KOPT-K1 (cell line): ENCODE measurements around the gene SPATA4.

ENCODE experiments used
- H3K27ac ChIP-seq: fragments of 200-600 bp; sonication (generic); 2 replicates; pipeline ENCODE4 v1.5.1; 2016; ENCODE audit warnings: antibody characterized with exemption, mild to moderate bottlenecking, low read depth, low read length; ENCODE audit not compliant: poor library complexity, severe bottlenecking
- H3K36me3 ChIP-seq: fragments of 200-600 bp; sonication (generic); 2 replicates; pipeline ENCODE4 v1.5.1; 2017; ENCODE audit warnings: antibody characterized with exemption, mild to moderate bottlenecking, low read length, moderate library complexity; ENCODE audit not compliant: insufficient read depth
- H3K9me3 ChIP-seq: fragments of 200-600 bp; sonication (generic); 2 replicates; pipeline ENCODE4 v1.5.1; 2017; ENCODE audit warnings: antibody characterized with exemption, low read length, mild to moderate bottlenecking; ENCODE audit not compliant: insufficient read depth, poor library complexity, severe bottlenecking

The SPATA4 gene

DNA sequence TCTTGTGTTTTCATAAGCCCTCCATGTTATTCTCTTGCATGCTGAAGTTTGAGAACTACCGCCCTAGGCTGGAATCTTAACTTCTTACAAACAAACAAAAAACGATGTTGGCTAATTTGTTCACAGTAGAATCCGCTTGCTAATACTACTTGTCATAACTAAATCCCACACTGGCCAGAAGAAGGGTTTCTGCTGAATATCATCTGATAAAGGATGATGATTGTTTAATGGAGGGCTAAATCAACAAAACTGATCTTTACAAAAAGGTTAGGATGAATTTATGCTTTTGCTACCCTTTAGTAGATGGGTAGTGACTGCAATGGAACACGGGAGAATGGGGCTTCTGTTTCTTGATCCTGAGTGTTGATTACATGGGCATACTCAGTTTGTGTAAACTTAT, 42.3 kb downstream of the SPATA4 start:
- no peak overlapping the region for H3K27ac ChIP-seq
- H3K9me3 ChIP-seq, result no peaks in the 10 kb centered on the region
- no peaks in the 10 kb centered on the region for H3K36me3 ChIP-seq

DNA sequence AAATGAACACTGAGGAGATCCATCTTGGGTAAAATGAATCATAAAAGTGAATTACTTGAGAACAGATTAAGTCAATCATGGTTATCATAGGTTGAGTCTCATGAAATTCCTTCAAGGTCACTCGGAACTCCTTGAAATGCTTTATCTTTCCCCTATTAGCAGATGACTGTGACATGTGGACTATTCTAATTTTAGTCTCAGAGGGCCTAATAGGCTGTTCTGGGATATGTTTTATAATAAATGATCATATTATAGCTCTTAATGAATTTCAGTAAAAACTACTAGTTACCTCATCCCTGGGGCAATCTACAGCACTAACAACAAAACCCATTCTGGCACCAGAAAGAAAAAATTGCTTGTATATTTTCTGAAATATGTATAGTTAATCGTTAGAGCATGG, 44.7 kb downstream of the SPATA4 start:
- Histone ChIP-seq H3K36me3 (no peaks in the 10 kb centered on the region), H3K9me3 (no peaks in the 10 kb centered on the region), H3K27ac (no peak overlapping the region)

DNA sequence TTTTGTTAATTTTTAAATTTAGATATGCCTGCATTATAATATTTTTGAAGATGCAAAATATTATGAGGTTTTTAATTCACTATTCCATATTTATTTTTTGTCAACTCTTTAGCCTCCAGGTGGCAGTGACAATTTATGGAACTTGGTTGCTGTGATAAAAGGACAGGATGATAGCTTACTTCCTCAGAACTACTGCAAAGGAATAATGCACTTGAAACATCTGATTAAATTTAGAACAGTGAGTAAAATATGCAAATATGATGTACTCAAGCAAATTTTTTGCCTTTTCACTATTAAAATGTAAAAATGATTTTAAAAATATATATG, 45.1 kb downstream of the SPATA4 start:
- H3K27ac ChIP-seq, result no peak overlapping the region
- no peaks in the 10 kb centered on the region for H3K9me3 ChIP-seq

DNA sequence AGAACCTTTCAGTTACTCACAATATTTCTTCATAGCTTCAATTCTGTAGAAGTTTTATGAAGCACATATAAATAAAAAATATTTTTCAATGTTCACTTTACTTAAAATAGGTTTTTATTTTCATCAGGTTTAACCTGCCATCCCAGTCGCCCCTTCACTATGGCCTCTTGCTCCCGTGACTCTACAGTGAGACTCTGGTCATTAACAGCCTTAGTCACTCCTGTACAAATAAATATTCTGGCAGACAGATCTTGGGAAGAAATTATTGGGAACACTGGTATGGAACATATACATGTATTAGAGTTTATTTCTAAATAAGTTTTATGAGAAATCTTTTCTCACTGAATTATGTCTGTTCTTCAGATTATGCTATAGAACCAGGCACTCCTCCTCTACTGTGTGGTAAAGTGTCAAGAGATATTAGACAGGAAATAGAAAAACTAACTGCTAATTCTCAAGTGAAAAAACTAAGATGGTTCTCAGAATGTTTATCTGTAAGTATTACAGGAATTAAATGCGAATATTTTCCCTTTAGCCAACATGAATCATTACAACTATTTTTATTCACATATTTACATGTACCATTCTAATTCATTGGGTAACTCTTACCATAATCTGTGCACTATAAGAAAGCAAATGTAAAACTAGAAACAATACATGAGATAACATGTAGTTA, 45.6 kb downstream of the SPATA4 start:
- H3K36me3 ChIP-seq, result no peaks in the 10 kb centered on the region
- no peaks in the 10 kb centered on the region for H3K9me3 ChIP-seq
- H3K27ac ChIP-seq, result no peak overlapping the region

More for the DNA sequence above, 45.1 kb downstream of the SPATA4 start:
- no peaks in the 10 kb centered on the region for H3K36me3 ChIP-seq

DNA sequence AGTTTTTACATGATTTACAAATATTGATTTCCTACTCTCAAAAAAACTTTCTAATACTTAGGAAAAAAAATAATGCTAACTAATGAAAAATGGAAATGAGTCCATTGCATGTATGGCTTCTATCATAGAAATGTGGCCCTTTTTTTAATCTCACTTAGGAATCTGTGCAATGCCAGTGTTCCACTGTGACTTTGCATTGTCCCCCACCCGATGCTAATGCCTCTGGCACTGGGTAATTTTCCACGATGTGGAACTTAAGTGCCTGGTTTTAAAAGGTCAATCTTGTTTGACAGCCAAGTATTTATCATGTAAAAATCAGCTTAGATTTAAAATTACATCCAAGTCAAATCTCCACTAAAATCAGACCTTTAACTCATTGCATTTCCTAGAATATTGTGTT, 53.1 kb downstream of the SPATA4 start:
- H3K36me3 ChIP-seq, result no peaks in the 10 kb centered on the region
- H3K9me3 ChIP-seq, result no peaks in the 10 kb centered on the region
- no peak overlapping the region for H3K27ac ChIP-seq

DNA sequence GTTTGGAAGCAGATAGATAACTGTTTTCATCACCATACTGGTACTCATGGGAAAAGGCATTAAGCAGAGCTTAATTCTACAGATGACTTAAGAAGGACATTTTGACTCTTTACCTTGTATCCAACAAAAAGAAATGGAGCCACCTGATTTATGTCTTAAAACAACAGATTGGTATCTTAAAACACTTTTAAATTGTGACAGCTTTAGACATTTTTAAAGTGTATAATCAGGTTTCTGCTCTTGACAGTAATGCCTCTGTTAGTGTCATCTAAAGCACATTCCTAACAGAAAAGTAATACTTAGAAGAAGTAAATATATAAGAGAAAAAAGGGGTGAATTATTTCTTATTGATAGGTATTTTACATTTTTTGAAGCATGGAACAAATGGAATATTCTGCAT, 55.9 kb downstream of the SPATA4 start:
- H3K27ac ChIP-seq, result no peak overlapping the region
- no peaks in the 10 kb centered on the region for H3K36me3 ChIP-seq
- no peaks in the 10 kb centered on the region for H3K9me3 ChIP-seq

DNA sequence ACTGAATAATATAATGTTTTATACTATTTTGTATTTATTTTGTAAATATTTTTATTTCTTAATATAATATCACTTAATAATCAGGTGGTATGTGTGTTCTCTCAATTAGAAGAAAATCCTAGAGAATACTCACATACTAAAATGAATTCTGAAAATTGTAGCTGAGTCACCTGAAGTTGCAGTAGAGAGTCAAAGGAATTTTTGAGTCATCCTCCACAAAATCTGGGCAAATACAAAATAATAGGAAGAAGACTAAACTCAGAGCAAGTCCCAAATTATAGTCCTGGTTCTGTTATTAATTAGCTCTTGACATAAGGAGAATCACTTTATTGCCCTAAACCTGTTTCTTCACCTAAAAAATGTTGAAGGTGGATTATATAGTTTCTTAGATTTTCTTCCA, 57.8 kb downstream of the SPATA4 start:
- no peaks in the 10 kb centered on the region for H3K36me3 ChIP-seq
- H3K27ac ChIP-seq, result no peak overlapping the region
- no peaks in the 10 kb centered on the region for H3K9me3 ChIP-seq

DNA sequence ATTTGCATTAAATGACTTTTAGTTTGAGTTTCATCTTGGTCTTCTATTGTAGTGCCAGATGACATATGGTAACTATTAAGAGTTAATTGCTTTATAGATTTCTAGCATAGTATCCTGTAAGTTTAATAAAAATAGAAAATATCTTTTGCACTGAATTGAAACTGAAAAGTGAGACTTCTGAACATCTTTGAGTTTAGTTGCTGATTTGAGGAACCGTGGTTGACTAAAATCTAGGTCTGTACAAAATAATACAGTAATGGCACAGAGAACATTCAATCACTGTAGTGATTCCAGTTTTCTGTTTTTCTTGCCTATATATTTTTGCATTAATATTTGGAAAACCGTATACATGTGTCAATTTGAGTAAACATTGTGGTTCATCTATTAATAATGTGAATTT, 60.7 kb downstream of the SPATA4 start:
- H3K27ac ChIP-seq, result no peak overlapping the region
- H3K9me3 ChIP-seq, result no peaks in the 10 kb centered on the region

More for the DNA sequence above, 60.7 kb downstream of the SPATA4 start:
- no peaks in the 10 kb centered on the region for H3K36me3 ChIP-seq
